GM21526 (cell line): ENCODE measurements around the gene ZFYVE28.
A peak's percentile ranks its signal among the peaks of the same experiment; 100 is the strongest.

Source experiments
- ATAC-seq: cut with Tn5 transposase; IDR thresholded peaks from one replicate; pipeline ENCODE4 v1.9.1; 2021; ENCODE audit warnings: moderate library complexity; ENCODE audit not compliant: unreplicated experiment, low FRiP score

ZFYVE28 gene

GRCh38 chr4:2292646-2293108, 125.8 kb downstream of the ZFYVE28 start:
- no peak for ATAC-seq

- no peak for ATAC-seq
These were observed 126.5 kb downstream of the ZFYVE28 start for GRCh38 chr4:2291705-2292645.

DNA sequence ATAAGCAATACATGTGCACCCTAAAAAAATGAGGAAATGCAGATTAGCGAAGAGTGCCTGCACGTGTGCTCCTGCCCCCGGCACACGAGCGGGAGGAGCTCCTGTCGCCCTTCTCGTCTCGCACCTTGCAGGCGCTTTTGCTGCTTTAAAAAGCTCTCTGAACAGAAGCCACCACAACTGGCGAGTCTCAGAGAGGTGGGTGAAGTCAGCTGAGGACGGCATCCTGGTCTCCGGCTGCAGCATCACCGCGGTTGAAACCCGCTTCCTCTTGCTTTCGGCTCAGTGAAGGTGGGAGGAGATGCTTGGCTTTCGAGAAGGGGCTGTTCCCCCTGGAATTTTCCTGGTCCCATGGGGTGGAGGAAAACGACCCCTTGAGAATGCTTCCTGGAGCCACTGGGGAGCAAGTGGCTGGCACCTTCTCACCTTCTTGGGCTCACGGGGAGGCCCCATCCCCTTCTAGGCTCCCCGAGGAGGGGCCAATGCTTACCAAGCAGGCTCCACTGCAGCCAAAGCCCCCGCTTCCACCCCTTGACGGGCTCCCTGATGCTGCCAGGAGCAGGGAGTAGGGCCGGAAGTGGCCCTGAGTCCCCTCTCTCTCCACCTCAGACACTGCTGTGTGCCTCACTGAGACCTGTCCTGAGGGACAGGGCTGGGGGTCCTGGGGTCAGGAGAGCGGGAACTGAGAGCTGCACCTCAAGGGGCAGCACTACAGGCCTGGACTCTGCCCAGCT, 127.3 kb downstream of the ZFYVE28 start:
- ATAC-seq, result no peak

- ATAC-seq, result no peak
These were observed 128.0 kb downstream of the ZFYVE28 start for GRCh38 chr4:2290488-2290887.

GRCh38 chr4:2289955-2290333, 128.5 kb downstream of the ZFYVE28 start:
- ATAC-seq, result no peak

DNA sequence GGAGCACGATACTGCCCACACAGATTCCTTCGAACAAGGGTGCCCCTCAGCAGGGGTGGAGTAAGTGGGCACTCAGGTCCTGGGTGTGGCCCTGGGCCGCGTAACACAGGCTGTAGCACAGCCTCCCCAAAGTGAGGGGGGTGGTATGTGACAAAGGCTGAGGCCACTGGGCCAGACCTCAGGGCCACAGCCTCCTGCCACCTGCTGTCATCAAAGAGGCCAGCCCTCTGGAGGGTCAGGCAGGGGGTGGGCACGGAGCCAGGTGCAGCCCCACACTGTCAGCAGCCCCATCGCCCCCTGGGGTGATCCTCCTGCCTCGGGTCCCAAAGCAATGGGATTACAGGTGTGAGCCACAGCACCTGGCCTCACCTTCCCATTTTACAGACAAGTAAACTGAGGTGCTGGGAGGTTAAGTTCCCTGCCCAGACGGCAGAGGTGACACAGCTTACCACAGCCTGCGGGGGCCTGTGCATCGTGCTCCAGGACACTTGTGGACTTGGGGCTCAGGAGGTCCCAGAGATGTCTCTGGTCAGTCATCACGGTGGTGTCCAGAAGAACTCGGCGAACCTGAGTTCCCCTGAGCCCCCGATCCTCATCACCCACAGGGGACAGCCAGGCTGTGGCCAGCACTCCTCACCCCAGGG, 129.0 kb downstream of the ZFYVE28 start:
- no peak for ATAC-seq

DNA sequence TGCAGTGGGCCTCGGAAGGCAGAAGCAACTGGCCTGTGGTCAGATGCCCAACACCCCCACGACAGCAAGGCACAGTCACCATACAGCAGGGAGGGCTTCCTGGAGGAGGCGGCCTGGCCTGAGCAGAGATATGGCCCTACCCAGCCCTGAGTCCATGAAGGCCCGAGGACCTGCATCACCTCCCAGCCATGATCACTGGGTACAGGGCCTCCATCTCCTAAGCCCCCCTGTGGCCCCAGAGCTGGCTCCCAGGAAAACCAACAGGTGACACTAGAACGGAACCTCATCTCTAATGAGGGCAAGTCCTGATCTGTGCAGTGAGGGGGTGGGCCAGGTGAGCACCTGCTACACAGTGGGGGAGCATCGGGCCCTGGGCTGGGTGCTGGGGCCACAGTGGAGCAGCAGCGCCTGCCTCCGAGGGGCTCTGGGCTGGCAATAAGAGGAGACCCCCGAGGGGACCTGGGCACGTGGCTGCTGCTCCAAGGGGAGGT, 130.3 kb downstream of the ZFYVE28 start:
- no peak for ATAC-seq

DNA sequence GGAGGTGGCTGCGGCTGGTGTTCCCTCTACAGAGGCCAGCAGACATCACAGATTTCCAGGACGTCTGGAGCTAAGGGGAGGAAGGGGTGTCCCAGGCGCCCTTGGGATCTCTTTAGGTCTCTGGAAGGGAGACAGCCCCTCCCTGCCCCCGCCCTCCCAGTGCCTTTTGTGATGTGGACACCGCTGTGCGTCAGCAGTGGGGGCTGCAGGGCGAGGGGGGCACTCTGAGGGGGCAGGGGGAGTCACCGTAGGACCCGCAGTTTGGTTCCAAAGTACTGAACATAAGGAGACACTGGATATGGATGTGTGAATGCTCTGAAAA, 130.9 kb downstream of the ZFYVE28 start:
- no peak for ATAC-seq

DNA sequence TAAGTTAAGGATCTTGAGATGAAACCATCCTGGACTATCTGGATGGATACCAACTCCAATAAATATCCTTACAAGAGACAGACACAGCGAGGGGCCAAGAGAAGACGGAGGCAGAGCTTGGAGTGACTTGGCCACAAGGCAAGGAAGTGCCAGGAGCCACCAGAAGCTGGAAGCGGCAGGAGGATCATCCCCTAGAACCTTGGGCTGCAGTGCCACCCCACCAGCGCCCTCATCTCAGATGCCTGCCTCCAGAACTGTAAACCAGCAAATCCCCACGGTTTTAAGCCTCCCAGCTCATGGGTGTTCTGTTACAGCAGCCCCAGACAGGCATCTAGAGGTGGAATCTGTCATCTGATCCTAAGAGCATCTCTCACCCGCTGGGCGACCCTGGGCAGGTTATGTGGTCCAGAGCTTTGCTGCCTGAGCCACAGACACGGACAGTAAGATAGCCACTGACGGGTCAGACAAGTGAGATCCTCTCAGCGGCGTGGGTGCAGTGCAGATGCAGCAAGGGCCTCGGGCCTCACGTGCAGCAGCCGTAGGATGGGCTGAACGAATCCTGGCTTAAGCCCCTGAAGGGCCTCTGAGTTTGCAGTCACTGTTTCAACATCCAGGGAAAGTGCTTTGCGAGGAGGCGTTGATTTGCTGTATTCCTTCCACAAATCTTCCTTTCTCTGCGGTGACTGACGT, 131.4 kb downstream of the ZFYVE28 start:
- no peak for ATAC-seq

- no peak for ATAC-seq
These were observed 132.6 kb downstream of the ZFYVE28 start for GRCh38 chr4:2285613-2286381.

DNA sequence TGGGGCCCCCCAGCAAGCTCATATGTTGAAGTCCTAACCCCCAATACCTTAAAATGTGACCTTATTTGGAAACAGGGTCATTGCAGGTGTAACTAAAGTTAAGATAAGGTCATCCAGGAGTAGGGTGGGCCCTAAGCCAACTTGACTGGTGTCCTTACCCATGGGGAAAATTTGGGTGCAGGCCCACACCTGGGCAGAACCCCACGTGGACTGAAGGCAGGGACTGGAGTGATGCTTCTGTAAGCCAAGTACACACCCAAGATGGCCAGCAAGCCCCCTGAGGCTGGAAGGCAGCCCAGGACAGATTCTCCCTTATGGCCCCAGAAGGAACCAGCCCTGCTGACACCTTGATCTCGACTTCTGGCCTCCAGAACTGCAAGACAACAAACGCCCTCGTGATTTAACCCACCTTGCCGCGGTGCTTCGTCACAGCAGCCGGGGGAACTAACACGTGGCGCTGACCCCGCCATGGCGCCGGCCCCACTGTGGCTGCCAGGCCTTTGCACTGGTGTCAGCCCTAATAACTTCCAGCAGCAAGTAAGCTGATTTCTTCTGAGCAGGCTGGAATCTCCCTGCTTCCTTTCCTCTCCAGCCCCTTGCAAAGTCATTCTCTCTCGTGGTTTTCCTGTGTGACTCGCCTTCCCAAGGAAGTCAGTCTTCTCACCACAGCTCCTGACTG, 133.4 kb downstream of the ZFYVE28 start:
- no peak for ATAC-seq

DNA sequence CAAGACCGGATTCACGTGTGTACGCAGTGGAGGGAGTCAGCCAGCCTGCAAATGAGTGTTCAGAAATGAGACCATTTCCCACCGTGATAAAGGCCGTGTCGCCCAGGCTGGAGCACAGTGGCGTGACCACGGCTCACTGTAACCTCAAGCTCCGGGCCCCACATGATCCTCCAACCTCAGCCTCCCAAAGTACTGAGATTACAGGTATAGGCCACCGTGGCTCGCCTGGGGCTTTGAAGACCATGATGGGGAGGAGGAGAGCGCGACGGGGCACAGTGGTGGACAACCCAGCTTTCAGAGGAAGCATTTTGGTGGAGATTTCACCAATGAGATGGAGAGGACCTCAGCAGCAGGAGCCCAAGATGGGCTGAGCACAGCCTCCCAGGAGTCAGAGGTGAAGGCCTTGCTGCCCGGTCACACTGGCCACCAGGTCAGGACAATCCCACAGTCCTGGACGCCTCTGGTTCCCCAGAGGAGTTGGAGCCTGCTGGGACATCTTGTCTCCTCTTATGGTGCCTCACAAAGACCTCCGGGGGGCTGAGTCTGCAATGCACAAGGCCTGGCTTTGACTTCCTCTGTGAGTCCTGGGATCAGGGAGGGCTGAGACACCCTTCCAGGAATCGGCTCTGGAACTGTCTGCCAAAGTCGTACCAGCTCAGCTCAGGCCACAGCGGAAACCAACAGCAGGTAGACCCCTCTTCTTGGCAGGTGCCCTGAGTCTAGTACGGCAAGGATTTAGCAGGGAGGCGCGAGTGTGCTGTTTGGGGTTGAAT, 134.1 kb downstream of the ZFYVE28 start:
- no peak for ATAC-seq

GRCh38 chr4:2283199-2283711, 135.2 kb downstream of the ZFYVE28 start:
- ATAC-seq, result no peak

DNA sequence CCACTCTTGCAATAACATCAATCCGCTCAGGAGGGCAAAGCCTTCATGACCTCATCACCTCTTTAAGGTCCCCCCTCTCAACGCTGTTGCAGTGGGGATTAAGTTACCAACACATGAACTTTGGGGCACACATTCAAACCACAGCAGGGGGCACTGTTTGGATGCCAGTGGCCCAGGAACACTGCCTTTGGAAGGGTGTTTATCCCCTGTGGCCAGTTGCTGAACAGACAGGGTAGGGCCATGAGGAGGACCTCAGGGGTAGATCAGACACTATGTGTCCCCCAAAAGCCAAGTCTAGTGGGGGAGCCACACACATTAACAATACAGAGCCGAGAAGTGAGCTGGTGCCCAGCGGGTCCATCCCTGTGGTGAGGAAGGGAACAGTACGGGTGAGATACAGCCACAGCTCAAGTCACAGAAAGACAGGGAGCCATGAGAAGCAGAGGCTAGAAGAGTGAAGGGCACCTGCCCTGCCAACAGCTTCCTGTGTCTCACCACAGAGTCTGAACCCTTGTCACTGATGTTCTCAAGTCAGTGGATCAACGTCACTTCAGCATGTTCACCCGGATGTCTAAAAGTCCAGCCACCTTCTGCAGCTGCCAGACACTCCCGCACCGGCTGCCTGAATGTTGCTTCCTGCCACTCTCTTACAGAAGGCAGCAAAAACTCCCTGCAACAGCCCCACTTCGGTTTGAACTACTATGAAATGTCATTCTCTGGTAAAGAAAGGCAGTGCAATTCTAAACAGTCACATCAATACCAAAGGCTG, 136.7 kb downstream of the ZFYVE28 start:
- ATAC-seq, result peak; percentile 45

DNA sequence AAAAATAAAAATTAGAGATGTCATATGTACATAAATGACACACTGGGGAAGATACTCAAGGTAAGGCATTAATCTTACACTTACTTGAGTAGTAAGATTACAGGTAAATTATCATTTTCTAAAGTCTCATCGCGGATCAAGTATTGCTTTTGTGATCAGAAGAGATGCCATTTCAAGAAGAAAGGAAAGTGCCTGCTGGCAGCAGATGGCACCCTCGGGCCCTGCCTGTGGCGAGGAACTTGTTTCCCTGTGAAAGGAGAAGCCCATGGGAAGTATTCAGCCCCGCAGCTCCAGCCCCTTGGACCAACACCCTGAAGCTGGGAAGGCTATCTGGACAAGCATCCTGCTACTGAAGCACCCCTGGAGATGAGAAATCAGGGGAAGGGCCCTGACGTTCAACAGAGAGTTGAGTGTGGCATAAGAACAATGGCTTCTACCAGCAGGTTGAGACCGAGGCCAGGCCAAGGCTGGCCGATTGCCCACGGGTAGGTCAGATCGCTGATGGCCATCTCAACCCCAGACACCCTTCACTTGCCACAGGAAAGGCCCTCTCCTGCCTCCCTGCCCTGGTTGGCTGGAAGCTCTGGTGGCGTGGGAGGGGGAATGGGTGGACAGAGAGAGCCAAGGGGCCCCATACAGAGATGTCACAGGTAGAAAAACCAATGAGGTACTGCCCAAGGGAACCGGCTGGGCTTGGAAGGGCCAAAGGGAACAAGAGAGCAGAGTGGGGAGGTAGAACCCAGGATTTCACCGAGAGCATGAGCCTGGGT, 137.7 kb downstream of the ZFYVE28 start:
- ATAC-seq, result no peak

DNA sequence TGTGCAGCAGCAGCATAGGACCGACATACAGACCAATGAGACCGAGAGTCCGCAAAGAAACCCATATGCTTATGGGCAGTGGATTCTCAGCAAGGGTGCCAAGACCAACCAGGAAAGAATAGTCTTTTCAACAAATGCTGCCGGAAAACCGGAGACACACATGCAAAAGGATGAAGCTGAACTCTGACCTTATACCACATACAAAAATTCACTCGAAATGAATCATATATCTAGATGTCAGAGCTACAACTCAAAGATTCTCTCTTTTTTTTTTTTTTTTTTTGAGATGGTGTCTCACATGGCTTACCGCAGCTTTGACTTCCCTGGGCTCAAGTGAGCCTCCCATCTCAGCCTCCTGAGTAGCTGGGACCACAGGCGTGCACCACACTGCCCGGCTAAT, 140.5 kb downstream of the ZFYVE28 start:
- no peak for ATAC-seq
